Right lobe of liver (tissue), 4 donors: ENCODE measurements around the gene BEND3.

Source experiments
- CTCF ChIP-seq, 4 donors: fragments of 200-600 bp in 3 of 4; fragments of 450-650 bp in 1 of 4; IDR thresholded peaks; one replicate each; pipeline versions ENCODE4 v1.5.1 to v1.8.0; 2016 to 2022; ENCODE audit warnings: antibody characterized with exemption in 4 of 4, mild to moderate bottlenecking in 2 of 4
- POLR2A ChIP-seq: fragments of 450-650 bp; IDR thresholded peaks from one replicate; pipeline ENCODE4 v1.6.1; 2017; ENCODE audit warnings: antibody characterized with exemption, mild to moderate bottlenecking
- donor health status: DM: no; HTN: no; CAD: no.
- donor health status: DM: no; HTN: no; CAD: no.
- donor health status: DM: no; HTN: yes; CAD: no.

- no peak for TF ChIP-seq CTCF (IDR thresholded peaks at IDR 0.05)
- TF ChIP-seq POLR2A: no peak
These were observed 6.7 kb upstream of the BEND3 start for GRCh38 chr6:107121964-107122495.
